ENCODE data around the gene MIPOL1. TPM values are rescaled to one million over a fixed set of nuclear protein-coding genes. Genes with fewer than 3 reads are reported as not detected.

Gene MIPOL1
- total RNA-seq, 1 experiment from 2014 or later, result 15.4 TPM

- Histone ChIP-seq H3K27me3 (ENCODE audit: insufficient read depth, low read length) (no peaks in the 10 kb centered on the region), H3K9me2 (ENCODE audit: insufficient read depth) (no peaks in the 10 kb centered on the region), H3K4me3 (replicated peaks in 1 of 2; ENCODE audit: low read depth in 1 of 2, low read length in 2 of 2) (peak overlapping the region; percentile 32 to 46), H3K4me2 (ENCODE audit: low read length) (peak overlapping the region; percentile 60), H3K4me1 (ENCODE audit: control insufficient read depth in 1 of 2, insufficient read depth in 2 of 2, low read length in 2 of 2) (peaks cover 5 to 25% of the 10 kb centered on the region in 2 experiments), H3K9me3 (ENCODE audit: control insufficient read depth in 1 of 2, insufficient read depth in 1 of 2, low read depth in 1 of 2, low read length in 2 of 2) (no peaks in the 10 kb centered on the region), H2AFZ (ENCODE audit: low read depth, low read length, poor library complexity, severe bottlenecking) (no peak overlapping the region), H4K20me1 (ENCODE audit: insufficient read depth) (no peaks in the 10 kb centered on the region), H3K36me3 (ENCODE audit: control insufficient read depth in 1 of 2, insufficient read depth in 2 of 2, low read length in 2 of 2) (no peaks in the 10 kb centered on the region), H3K79me2 (ENCODE audit: insufficient read depth, low read length) (no peaks in the 10 kb centered on the region), H3K9ac (ENCODE audit: low read length) (no peak overlapping the region), H3K27ac (ENCODE audit: low read depth, low read length) (no peak overlapping the region)
- no peak for ATAC-seq
- no TSS peak for BruUV-seq (replicated peaks)
- intact Hi-C loops (cut with micrococcal nuclease), result no loop called here
- POLR2A ChIA-PET, result no interaction called here
- DNase-seq (ENCODE audit: low read depth, low spot score), result no peak
- CTCF ChIA-PET, result no interaction called here
- RAD21 ChIA-PET (ENCODE audit: low non-redundant PET in 1 of 2, low total read pairs in 2 of 2, uncharacterized antibody in 2 of 2, unreplicated experiment in 2 of 2), result no interaction called here
- TF ChIP-seq SRF (IDR thresholded peaks at IDR 0.05; ENCODE audit: low read depth) (no peak), ZFX (IDR thresholded peaks at IDR 0.05) (no peak), POLR2A (IDR thresholded peaks at IDR 0.05; ENCODE audit: borderline replicate concordance, extremely low read depth, insufficient read depth, insufficient read length) (no peak), POLR2AphosphoS5 (IDR thresholded peaks at IDR 0.05; ENCODE audit: low read depth, low read length) (no peak), RAD21 (IDR thresholded peaks at IDR 0.05; ENCODE audit: low read depth) (no peak), CBX3 (IDR thresholded peaks at IDR 0.05; ENCODE audit: low read depth) (no peak), ELF1 (IDR thresholded peaks at IDR 0.05; ENCODE audit: borderline replicate concordance, low read depth) (no peak), EZH2 (IDR thresholded peaks at IDR 0.05) (no peak), TCF7L2 (IDR thresholded peaks at IDR 0.05; ENCODE audit: borderline replicate concordance, extremely low read depth, insufficient read depth, insufficient read length) (no peak), EZH2phosphoT487 (IDR thresholded peaks at IDR 0.05; ENCODE audit: borderline replicate concordance) (no peak), FOSL1 (IDR thresholded peaks at IDR 0.05; ENCODE audit: low read depth) (no peak), CTCF (IDR thresholded peaks at IDR 0.05 in 2 of 3, conservative IDR thresholded peaks at IDR 0.05 in 1 of 3; ENCODE audit: borderline replicate concordance in 1 of 3, insufficient read depth in 1 of 3, low read depth in 2 of 3, low read length in 2 of 3) (no peak), ZNF274 (IDR thresholded peaks at IDR 0.05; ENCODE audit: low read depth, low read length) (no peak), YY1 (IDR thresholded peaks at IDR 0.05; ENCODE audit: extremely low read depth, insufficient replicate concordance, low read depth, low read length) (no peak), JUND (IDR thresholded peaks at IDR 0.05) (no peak), EGR1 (IDR thresholded peaks at IDR 0.05; ENCODE audit: low read depth) (no peak), ATF3 (IDR thresholded peaks at IDR 0.05) (no peak)
- TF ChIP-seq, protein P1, sequence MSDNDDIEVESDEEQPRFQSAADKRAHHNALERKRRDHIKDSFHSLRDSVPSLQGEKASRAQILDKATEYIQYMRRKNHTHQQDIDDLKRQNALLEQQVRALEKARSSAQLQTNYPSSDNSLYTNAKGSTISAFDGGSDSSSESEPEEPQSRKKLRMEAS (IDR thresholded peaks at IDR 0.05), result no peak
- TF ChIP-seq, protein P2, sequence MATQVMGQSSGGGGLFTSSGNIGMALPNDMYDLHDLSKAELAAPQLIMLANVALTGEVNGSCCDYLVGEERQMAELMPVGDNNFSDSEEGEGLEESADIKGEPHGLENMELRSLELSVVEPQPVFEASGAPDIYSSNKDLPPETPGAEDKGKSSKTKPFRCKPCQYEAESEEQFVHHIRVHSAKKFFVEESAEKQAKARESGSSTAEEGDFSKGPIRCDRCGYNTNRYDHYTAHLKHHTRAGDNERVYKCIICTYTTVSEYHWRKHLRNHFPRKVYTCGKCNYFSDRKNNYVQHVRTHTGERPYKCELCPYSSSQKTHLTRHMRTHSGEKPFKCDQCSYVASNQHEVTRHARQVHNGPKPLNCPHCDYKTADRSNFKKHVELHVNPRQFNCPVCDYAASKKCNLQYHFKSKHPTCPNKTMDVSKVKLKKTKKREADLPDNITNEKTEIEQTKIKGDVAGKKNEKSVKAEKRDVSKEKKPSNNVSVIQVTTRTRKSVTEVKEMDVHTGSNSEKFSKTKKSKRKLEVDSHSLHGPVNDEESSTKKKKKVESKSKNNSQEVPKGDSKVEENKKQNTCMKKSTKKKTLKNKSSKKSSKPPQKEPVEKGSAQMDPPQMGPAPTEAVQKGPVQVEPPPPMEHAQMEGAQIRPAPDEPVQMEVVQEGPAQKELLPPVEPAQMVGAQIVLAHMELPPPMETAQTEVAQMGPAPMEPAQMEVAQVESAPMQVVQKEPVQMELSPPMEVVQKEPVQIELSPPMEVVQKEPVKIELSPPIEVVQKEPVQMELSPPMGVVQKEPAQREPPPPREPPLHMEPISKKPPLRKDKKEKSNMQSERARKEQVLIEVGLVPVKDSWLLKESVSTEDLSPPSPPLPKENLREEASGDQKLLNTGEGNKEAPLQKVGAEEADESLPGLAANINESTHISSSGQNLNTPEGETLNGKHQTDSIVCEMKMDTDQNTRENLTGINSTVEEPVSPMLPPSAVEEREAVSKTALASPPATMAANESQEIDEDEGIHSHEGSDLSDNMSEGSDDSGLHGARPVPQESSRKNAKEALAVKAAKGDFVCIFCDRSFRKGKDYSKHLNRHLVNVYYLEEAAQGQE (IDR thresholded peaks at IDR 0.05; ENCODE audit: low read depth), result no peak
These were observed 389.5 kb downstream of the MIPOL1 start for GRCh38 chr14:37587131-37587803.

Measured in HCT116 (cell line).